K562 (cell line): ENCODE data around the gene FRAT2. TPM values are rescaled to one million over a fixed set of nuclear protein-coding genes. Genes with fewer than 3 reads are reported as not detected.

Experiments
- ATAC-seq: fragments of 200-7000 bp; cut with Tn5 transposase; 3 replicates; pipeline ENCODE4 v1.9.1; 2020; ENCODE audit warnings: moderate library complexity
- BruUV-seq: library from RNA; stranded (reverse); fragments of 400-500 nt; replicated peaks from 2 replicates; lab custom pipeline; 2021; lab: Mats Ljungman, UMichigan
- CTCF ChIA-PET: fragments of 300-600 bp; formaldehyde crosslinking; extraction: SDS; loops from one replicate; lab custom pipeline; 2021; ENCODE audit warnings: low intra/inter-chr PET ratio; lab: Yijun Ruan, JAX
- POLR2A ChIA-PET: fragments of 300-600, 350-650 bp; sonication (Branson Sonifier 250); formaldehyde crosslinking; extraction: SDS; loops from one replicate; lab custom pipeline; 2021; ENCODE audit warnings: antibody characterized with exemption, inconsistent platforms; lab: Yijun Ruan, JAX
- DNase-seq, 4 experiments: peaks; one replicate each; pipeline versions ENCODE4 v3.0.0 to v3.0.0-alpha.2; 2011 to 2018; ENCODE audit warnings: low spot score in 3 of 4, mixed read lengths in 3 of 4; ENCODE audit errors: extremely low read depth in 1 of 4
- FAIRE-seq: peaks from 2 replicates; lab custom pipeline; 2011; peaks lifted over from hg19 to GRCh38; lab: Jason Lieb, UNC
- H2AFZ ChIP-seq: 2 replicates; pipeline ENCODE4 v1.6.0; 2011; ENCODE audit warnings: low read depth, low read length, control low read depth, inconsistent platforms
- H3K27ac ChIP-seq: fragments of 200-600 bp; 3 replicates; pipeline ENCODE4 v1.8.0; 2011; ENCODE audit warnings: low read depth, mild to moderate bottlenecking, control low read depth, inconsistent platforms, low read length, moderate library complexity, mixed read lengths; ENCODE audit errors: extremely low read depth
- H3K27me3 ChIP-seq, 2 experiments: fragments of 300-600 bp in 1 of 2; 2 replicates in 1 of 2; 3 replicates in 1 of 2; pipeline versions ENCODE4 v1.6.0 to v1.8.0; 2011; ENCODE audit warnings: inconsistent platforms in 2 of 2, low read length in 2 of 2, mild to moderate bottlenecking in 1 of 2, mixed read lengths in 1 of 2, moderate library complexity in 1 of 2; ENCODE audit not compliant: control insufficient read depth in 2 of 2, insufficient read depth in 2 of 2
- H3K36me3 ChIP-seq: fragments of 300-600 bp; 3 replicates; pipeline ENCODE4 v1.8.0; 2011; ENCODE audit warnings: mild to moderate bottlenecking, low read length, inconsistent platforms; ENCODE audit not compliant: control insufficient read depth, insufficient read depth
- H3K4me1 ChIP-seq, 2 experiments: fragments of 200-600 bp in 1 of 2; replicated peaks in 1 of 2; 2 replicates in 1 of 2; 3 replicates in 1 of 2; pipeline versions ENCODE4 v1.5.1 to v1.8.0; 2011; ENCODE audit warnings: inconsistent platforms in 2 of 2, low read length in 2 of 2, mild to moderate bottlenecking in 1 of 2, mixed read lengths in 1 of 2, moderate library complexity in 1 of 2; ENCODE audit not compliant: control insufficient read depth in 2 of 2, insufficient read depth in 2 of 2
- H3K4me2 ChIP-seq: 2 replicates; pipeline ENCODE4 v1.6.1; 2011; ENCODE audit warnings: low read length, control low read depth, inconsistent platforms, mixed read lengths; ENCODE audit not compliant: insufficient read depth
- H3K4me3 ChIP-seq: fragments of 200-600 bp; sonication (generic), shearing (Covaris generic); 2 replicates; pipeline ENCODE4 v1.5.1; 2016; ENCODE audit warnings: control low read depth, inconsistent platforms
- H3K79me2 ChIP-seq: fragments of 200-600 bp; 3 replicates; pipeline ENCODE4 v1.8.0; 2011; ENCODE audit warnings: low read length, inconsistent platforms; ENCODE audit not compliant: control insufficient read depth, insufficient read depth
- H3K9ac ChIP-seq, 2 experiments: 2 replicates each; pipeline versions ENCODE4 v1.6.0 to v1.6.1; 2011; ENCODE audit warnings: low read depth in 2 of 2, low read length in 2 of 2, control low read depth in 1 of 2, inconsistent platforms in 1 of 2, mild to moderate bottlenecking in 1 of 2, mixed read lengths in 1 of 2; ENCODE audit not compliant: insufficient read depth in 1 of 2
- H3K9me1 ChIP-seq: one replicate; pipeline ENCODE4 v1.6.0; 2011; ENCODE audit warnings: inconsistent platforms, mild to moderate bottlenecking, low read length, moderate library complexity; ENCODE audit not compliant: control insufficient read depth, insufficient read depth
- H3K9me3 ChIP-seq: replicated peaks from 2 replicates; pipeline ENCODE4 v1.5.1; 2011; ENCODE audit warnings: low read depth, low read length, inconsistent platforms; ENCODE audit not compliant: control insufficient read depth, insufficient read depth
- H4K20me1 ChIP-seq: replicated peaks from 2 replicates; pipeline ENCODE4 v1.6.1; 2011; ENCODE audit warnings: low read length, inconsistent platforms, mixed read lengths; ENCODE audit not compliant: control insufficient read depth, insufficient read depth
- GTF2A2 ChIP-seq: IDR thresholded peaks from 2 replicates; pipeline ENCODE4 v1.6.1; 2016; ENCODE audit warnings: mild to moderate bottlenecking, missing genetic modification characterization, missing compliant biosample characterization
- HMGN3 ChIP-seq: IDR thresholded peaks from 2 replicates; pipeline ENCODE4 v1.6.1; 2011; ENCODE audit warnings: borderline replicate concordance, low read depth, mild to moderate bottlenecking, mixed read lengths, low read length; ENCODE audit not compliant: insufficient read length; ENCODE audit errors: extremely low read depth
- RB1 ChIP-seq: fragments of 450-650 bp; IDR thresholded peaks from 2 replicates; pipeline ENCODE4 v1.6.1; 2017; ENCODE audit warnings: low read depth, mild to moderate bottlenecking
- ZNF224 ChIP-seq: sonication (generic); formaldehyde crosslinking; IDR thresholded peaks from 2 replicates; pipeline ENCODE4 v1.8.0; 2022; ENCODE audit warnings: mild to moderate bottlenecking, missing genetic modification reagents
- WGBS: fragments of 100-300 bp; shearing (Covaris generic); methylation state at CpG from one replicate; pipeline ENCODE4 v1.1.6; 2016; ENCODE audit warnings: low coverage, mixed read lengths; ENCODE audit not compliant: insufficient coverage; ENCODE audit errors: missing lambda C conversion rate; 5-methylcytosine and 5-hydroxymethylcytosine counted together
- in situ Hi-C: fragments of 300-500 bp; cut with MboI; formaldehyde crosslinking; loops from 4 replicates; pipeline ENCODE4 v1.15.0; 2018; ENCODE audit warnings: inconsistent platforms, mixed read lengths
- intact Hi-C: fragments of 100-400 bp; cut with micrococcal nuclease; formaldehyde crosslinking; loops from 2 replicates; pipeline ENCODE4 v1.14.2; 2022
- polyA plus RNA-seq, 8 experiments: library from polyadenylated mRNA; depleted of rRNA in 4 of 8; stranded (reverse) in 5 of 8; unstranded in 3 of 8; fragments of >200 nt; fragmentation: Nextera tagmentation in 2 of 8; fragmentation: Illumina TruSeq in 1 of 8; extraction: Ambion mirVana in 2 of 8; extraction: Trizol in 1 of 8; gene quantifications; 2 replicates each; pipeline versions ENCODE4 v1.2.1 to v1.2.3, GENCODE V29; 2011 to 2014; ENCODE audit warnings: inconsistent platforms in 1 of 8, missing spikeins in 1 of 8
- total RNA-seq, 7 experiments: library from RNA; depleted of rRNA in 6 of 7; stranded (reverse); fragments of >200 nt in 6 of 7; fragmentation: Illumina TruSeq in 2 of 7; extraction: Trizol in 2 of 7; gene quantifications; 2 replicates each; pipeline versions ENCODE4 v1.2.1 to v1.2.3, GENCODE V29; 2011 to 2021; ENCODE audit warnings: low replicate concordance in 1 of 7
- TF ChIP-seq, protein P1 (sequence below): fragments of 450-650 bp; IDR thresholded peaks from 2 replicates; pipeline ENCODE4 v1.6.1; 2017; ENCODE audit warnings: mild to moderate bottlenecking, moderate library complexity
- TF ChIP-seq, protein P2 (sequence below): fragments of 450-650 bp; IDR thresholded peaks from 2 replicates; pipeline ENCODE4 v1.6.1; 2016
- TF ChIP-seq, protein P3 (sequence below), 2 experiments: fragments of 450-650 bp in 1 of 2; sonication (generic) in 1 of 2; formaldehyde crosslinking in 1 of 2; IDR thresholded peaks; 2 replicates each; pipeline versions ENCODE4 v1.7.1 to v1.9.0; 2016 to 2022; ENCODE audit warnings: inconsistent platforms in 1 of 2, mild to moderate bottlenecking in 1 of 2, missing genetic modification reagents in 1 of 2

Gene FRAT2
- total and polyA plus RNA-seq, 9 of the 15 experiments (the other 6 are each of a cell fraction or from before 2014, with no cell fraction given): 4.3 to 31.7 (median 19.5) TPM

DNA sequence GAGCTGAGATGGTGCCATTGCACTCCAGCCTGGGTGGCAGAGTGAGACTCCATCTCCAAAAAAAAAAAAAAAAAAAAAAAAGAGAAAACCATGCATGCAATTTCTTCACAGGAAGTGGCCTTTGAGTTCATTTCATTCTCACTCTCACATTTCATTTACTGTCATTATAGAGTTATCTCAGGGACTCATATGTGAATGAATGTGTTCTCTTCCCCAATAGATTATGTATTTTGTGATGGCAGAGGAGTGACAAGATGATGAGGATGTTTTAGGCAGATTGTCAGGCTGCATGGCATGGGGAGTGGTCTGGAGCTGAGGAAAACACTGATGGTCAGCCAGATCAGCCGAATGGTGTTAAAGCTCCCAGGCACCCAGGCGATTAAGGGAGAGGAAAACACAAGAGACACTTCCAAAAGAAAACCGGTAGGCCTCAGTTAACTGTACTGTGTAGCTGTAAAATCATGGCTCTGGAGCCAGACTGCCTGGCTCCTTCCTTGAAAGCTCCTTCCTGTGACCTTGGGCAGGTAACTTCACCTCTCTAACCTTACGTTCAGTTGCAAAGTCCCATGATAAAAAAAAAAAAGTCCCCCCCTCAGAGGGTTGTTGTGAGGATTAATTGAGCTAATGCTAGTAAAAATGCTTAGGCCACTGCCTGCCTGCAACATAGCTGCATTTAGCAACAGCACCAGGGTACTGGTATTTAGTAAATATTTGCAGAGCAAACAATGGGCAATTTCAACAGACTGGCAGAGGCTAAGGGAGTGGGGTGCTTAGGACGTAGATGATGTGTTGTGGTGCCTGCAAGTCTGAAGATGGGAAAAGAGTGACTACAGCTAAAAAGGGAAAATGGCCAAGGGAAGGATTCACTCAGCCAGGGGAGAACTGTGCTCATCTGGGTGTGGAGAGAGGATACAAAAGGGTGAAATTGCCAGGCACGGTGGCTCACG is 6.9 kb downstream of the FRAT2 start:
- intact Hi-C loops: no loop called here
- Histone ChIP-seq H3K27me3 (no peaks in the 10 kb centered on the region), H3K4me2 (no peak overlapping the region), H3K79me2 (peaks cover 36% of the 10 kb centered on the region), H4K20me1 (no peaks in the 10 kb centered on the region), H3K36me3 (peaks cover 21% of the 10 kb centered on the region), H3K27ac (0 out of 3 replicates have a peak overlapping the region, but pooled peaks have one; percentile 16), H3K9me1 (no peaks in the 10 kb centered on the region), H3K4me3 (no peak overlapping the region), H3K4me1 (peaks cover 19 to 29% of the 10 kb centered on the region in 2 experiments), H3K9ac (peak overlapping the region in 1 of 2 experiments; percentile 10; a peak in 1 of 4 replicates), H3K9me3 (no peaks in the 10 kb centered on the region), H2AFZ (no peak overlapping the region)
- ChIA-PET CTCF (no interaction called here), POLR2A (interaction anchor here (0.5 to 1.4 kb wide), 5 partner anchors 7 to 213 kb away, joined by 3 to 4 read pairs (median 3); no protein-coding TSS in a partner anchor)
- 38% methylated on average over 6 of the region's 7 CpGs for WGBS
- in situ Hi-C loops: no loop called here
- BruUV-seq: no TSS peak
- DNase-seq (peak in 3 of 4 experiments; percentile 20 to 57 (median 48)), ATAC-seq (peak; percentile 13; the same call in 2 of the 3 replicates), FAIRE-seq (no peak)
- TF ChIP-seq ZNF224 (CRISPR knock-in tag): no peak
- TF ChIP-seq GTF2A2 (tag): no peak
- TF ChIP-seq, protein P1, sequence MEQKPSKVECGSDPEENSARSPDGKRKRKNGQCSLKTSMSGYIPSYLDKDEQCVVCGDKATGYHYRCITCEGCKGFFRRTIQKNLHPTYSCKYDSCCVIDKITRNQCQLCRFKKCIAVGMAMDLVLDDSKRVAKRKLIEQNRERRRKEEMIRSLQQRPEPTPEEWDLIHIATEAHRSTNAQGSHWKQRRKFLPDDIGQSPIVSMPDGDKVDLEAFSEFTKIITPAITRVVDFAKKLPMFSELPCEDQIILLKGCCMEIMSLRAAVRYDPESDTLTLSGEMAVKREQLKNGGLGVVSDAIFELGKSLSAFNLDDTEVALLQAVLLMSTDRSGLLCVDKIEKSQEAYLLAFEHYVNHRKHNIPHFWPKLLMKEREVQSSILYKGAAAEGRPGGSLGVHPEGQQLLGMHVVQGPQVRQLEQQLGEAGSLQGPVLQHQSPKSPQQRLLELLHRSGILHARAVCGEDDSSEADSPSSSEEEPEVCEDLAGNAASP: no peak
- TF ChIP-seq, protein P2, sequence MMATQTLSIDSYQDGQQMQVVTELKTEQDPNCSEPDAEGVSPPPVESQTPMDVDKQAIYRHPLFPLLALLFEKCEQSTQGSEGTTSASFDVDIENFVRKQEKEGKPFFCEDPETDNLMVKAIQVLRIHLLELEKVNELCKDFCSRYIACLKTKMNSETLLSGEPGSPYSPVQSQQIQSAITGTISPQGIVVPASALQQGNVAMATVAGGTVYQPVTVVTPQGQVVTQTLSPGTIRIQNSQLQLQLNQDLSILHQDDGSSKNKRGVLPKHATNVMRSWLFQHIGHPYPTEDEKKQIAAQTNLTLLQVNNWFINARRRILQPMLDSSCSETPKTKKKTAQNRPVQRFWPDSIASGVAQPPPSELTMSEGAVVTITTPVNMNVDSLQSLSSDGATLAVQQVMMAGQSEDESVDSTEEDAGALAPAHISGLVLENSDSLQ: peak; percentile 13; the same call in 1 of the 2 replicates
- no peak for TF ChIP-seq RB1
- TF ChIP-seq, protein P3, sequence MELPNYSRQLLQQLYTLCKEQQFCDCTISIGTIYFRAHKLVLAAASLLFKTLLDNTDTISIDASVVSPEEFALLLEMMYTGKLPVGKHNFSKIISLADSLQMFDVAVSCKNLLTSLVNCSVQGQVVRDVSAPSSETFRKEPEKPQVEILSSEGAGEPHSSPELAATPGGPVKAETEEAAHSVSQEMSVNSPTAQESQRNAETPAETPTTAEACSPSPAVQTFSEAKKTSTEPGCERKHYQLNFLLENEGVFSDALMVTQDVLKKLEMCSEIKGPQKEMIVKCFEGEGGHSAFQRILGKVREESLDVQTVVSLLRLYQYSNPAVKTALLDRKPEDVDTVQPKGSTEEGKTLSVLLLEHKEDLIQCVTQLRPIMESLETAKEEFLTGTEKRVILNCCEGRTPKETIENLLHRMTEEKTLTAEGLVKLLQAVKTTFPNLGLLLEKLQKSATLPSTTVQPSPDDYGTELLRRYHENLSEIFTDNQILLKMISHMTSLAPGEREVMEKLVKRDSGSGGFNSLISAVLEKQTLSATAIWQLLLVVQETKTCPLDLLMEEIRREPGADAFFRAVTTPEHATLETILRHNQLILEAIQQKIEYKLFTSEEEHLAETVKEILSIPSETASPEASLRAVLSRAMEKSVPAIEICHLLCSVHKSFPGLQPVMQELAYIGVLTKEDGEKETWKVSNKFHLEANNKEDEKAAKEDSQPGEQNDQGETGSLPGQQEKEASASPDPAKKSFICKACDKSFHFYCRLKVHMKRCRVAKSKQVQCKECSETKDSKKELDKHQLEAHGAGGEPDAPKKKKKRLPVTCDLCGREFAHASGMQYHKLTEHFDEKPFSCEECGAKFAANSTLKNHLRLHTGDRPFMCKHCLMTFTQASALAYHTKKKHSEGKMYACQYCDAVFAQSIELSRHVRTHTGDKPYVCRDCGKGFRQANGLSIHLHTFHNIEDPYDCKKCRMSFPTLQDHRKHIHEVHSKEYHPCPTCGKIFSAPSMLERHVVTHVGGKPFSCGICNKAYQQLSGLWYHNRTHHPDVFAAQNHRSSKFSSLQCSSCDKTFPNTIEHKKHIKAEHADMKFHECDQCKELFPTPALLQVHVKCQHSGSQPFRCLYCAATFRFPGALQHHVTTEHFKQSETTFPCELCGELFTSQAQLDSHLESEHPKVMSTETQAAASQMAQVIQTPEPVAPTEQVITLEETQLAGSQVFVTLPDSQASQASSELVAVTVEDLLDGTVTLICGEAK (IDR thresholded peaks at IDR 0.05): no peak
- TF ChIP-seq, protein P3 (CRISPR knock-in tag; IDR thresholded peaks at IDR 0.05): no peak
- no peak for TF ChIP-seq HMGN3
